ENCODE measurements around the gene HIPK2. TPM values are rescaled to one million over a fixed set of nuclear protein-coding genes. Genes with fewer than 3 reads are reported as not detected.

The HIPK2 gene
- polyA plus RNA-seq, 3 donors: 1.6 to 12.1 (median 3.0) TPM

- Mint-ChIP-seq H3K27me3 (ENCODE audit: low read depth in 3 of 3) (peaks cover 0 to 2% (median 0%) of the 10 kb centered on the region in 3 donors), H3K4me1 (peaks cover 7% of the 10 kb centered on the region), H3K9me3 (no peaks in the 10 kb centered on the region), H3K4me3 (no peak overlapping the region), H3K36me3 (peaks cover 0 to 2% of the 10 kb centered on the region in 2 donors), H3K27ac (no peak overlapping the region)
- Histone ChIP-seq H3K27me3 (ENCODE audit: control insufficient read depth in 2 of 2, insufficient read depth in 2 of 2, low read length in 2 of 2) (no peaks in the 10 kb centered on the region), H3K4me1 (ENCODE audit: control insufficient read depth in 1 of 2, insufficient read depth in 2 of 2, low read length in 2 of 2) (peaks cover 0 to 4% of the 10 kb centered on the region in 2 donors), H3K9ac (ENCODE audit: insufficient read depth, low read length, poor library complexity, severe bottlenecking) (no peak overlapping the region), H3K4me3 (replicated peaks in 1 of 3; ENCODE audit: low read depth in 2 of 3, low read length in 3 of 3) (no peak overlapping the region), H3K79me2 (ENCODE audit: insufficient read depth, low read length) (no peaks in the 10 kb centered on the region), H4K20me1 (ENCODE audit: insufficient read depth, low read length) (no peaks in the 10 kb centered on the region), H2AFZ (ENCODE audit: insufficient read depth, low read depth, low read length, poor library complexity, severe bottlenecking) (no peak overlapping the region), H3K36me3 (replicated peaks in 1 of 2; ENCODE audit: control insufficient read depth in 1 of 2, insufficient read depth in 2 of 2, low read length in 2 of 2) (no peaks in the 10 kb centered on the region), H3K27ac (ENCODE audit: low read depth in 1 of 2, low read length in 2 of 2) (no peak overlapping the region), H3K4me2 (replicated peaks; ENCODE audit: extremely low read depth, low read length, poor library complexity, severe bottlenecking) (no peak overlapping the region), H3K9me3 (replicated peaks in 1 of 2; ENCODE audit: control insufficient read depth in 1 of 2, insufficient read depth in 1 of 2, low read length in 2 of 2) (no peaks in the 10 kb centered on the region)
- DNase-seq: no peak
- intact Hi-C loops (cut with micrococcal nuclease): loop anchor here in 1 of 2 donors (10.0 kb wide), 1 partner anchor 48 kb away; the partner anchor contains the start of gene HIPK2
- no peak for TF ChIP-seq CTCF (IDR thresholded peaks at IDR 0.05)
- WGBS (ENCODE audit: insufficient coverage): 96% methylated on average over 5 of the region's 9 CpGs
Measured at GRCh38 chr7:139822855-139823254, 45.1 kb upstream of the HIPK2 start.

GRCh38 chr7:139821349-139822105, 43.7 kb upstream of the HIPK2 start:
- Mint-ChIP-seq H3K4me3 (no peak overlapping the region), H3K27ac (no peak overlapping the region), H3K4me1 (peaks cover 3% of the 10 kb centered on the region), H3K27me3 (ENCODE audit: low read depth in 3 of 3) (peaks cover 0 to 5% (median 0%) of the 10 kb centered on the region in 3 donors), H3K9me3 (peaks cover 6 to 9% (median 8%) of the 10 kb centered on the region in 7 donors), H3K36me3 (no peaks in the 10 kb centered on the region)
- no peak overlapping the region for H3K9ac ChIP-seq (ENCODE audit: insufficient read depth, low read length, poor library complexity, severe bottlenecking)
- intact Hi-C loops (cut with micrococcal nuclease): loop anchor here in 1 of 2 donors (10.0 kb wide), 1 partner anchor 47 kb away; the partner anchor contains the start of gene HIPK2
- 66% methylated on average over 10 of the region's 14 CpGs for WGBS (ENCODE audit: insufficient coverage)
- H4K20me1 ChIP-seq (ENCODE audit: insufficient read depth, low read length): no peaks in the 10 kb centered on the region
- no peak overlapping the region for H3K4me2 ChIP-seq (replicated peaks; ENCODE audit: extremely low read depth, low read length, poor library complexity, severe bottlenecking)
- TF ChIP-seq CTCF (IDR thresholded peaks at IDR 0.05): no peak
- H3K4me1 ChIP-seq (ENCODE audit: control insufficient read depth in 1 of 2, insufficient read depth in 2 of 2, low read length in 2 of 2): peaks cover 0 to 3% of the 10 kb centered on the region in 2 donors
- no peaks in the 10 kb centered on the region for H3K79me2 ChIP-seq (ENCODE audit: insufficient read depth, low read length)
- H3K9me3 ChIP-seq (replicated peaks in 1 of 2; ENCODE audit: control insufficient read depth in 1 of 2, insufficient read depth in 1 of 2, low read length in 2 of 2): peaks cover 6 to 9% of the 10 kb centered on the region in 2 donors
- H3K27ac ChIP-seq (ENCODE audit: low read depth in 1 of 2, low read length in 2 of 2): no peak overlapping the region
- no peak for DNase-seq
- no peaks in the 10 kb centered on the region for H3K27me3 ChIP-seq (ENCODE audit: control insufficient read depth in 2 of 2, insufficient read depth in 2 of 2, low read length in 2 of 2)
- no peaks in the 10 kb centered on the region for H3K36me3 ChIP-seq (replicated peaks in 1 of 2; ENCODE audit: control insufficient read depth in 1 of 2, insufficient read depth in 2 of 2, low read length in 2 of 2)
- H2AFZ ChIP-seq (ENCODE audit: insufficient read depth, low read depth, low read length, poor library complexity, severe bottlenecking): no peak overlapping the region
- no peak overlapping the region for H3K4me3 ChIP-seq (replicated peaks in 1 of 3; ENCODE audit: low read depth in 2 of 3, low read length in 3 of 3)

All from CD14-positive monocyte (primary cell).